ENCODE results near the gene FBLIM1.

The FBLIM1 gene

DNA sequence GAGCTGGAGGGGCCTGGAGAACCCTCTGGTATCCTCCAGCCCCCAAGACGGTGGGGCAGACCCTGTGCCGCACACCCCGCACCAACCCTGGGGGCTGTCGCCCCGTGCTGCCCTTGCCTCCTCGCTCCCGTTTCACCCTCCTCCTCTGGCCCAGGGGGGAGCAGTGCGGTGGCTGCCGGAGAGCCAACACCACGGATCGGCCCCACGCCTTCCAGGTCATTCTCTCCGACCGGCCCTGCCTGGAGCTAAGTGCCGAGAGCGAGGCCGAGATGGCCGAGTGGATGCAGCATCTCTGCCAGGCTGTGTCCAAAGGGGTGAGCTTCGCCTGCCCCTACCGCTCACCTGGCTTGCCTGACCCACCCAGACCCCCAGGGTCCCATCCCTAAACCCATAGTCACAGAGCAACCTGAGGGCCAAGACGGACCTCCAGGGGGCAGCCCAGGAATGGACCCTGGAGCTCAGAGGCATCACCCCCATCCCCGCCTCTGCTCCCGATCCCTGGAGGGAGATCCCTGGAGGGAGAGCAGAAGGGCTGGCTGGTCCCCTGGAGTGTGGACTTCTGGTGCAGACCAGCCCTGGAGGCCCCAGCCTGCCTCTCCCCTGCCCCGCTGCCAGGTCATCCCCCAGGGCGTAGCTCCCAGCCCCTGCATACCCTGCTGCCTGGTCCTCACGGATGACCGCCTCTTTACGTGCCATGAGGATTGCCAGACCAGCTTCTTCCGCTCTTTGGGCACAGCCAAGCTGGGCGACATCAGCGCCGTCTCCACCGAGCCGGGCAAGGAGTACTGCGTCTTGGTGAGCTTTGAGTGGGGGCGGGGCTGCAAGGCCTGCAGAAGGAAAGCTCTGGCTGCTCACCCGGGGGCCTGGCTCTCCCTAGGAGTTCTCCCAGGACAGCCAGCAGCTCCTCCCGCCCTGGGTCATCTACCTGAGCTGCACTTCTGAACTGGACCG lies 26.6 kb upstream of the FBLIM1 start:
- FAIRE-seq, result no peak

DNA sequence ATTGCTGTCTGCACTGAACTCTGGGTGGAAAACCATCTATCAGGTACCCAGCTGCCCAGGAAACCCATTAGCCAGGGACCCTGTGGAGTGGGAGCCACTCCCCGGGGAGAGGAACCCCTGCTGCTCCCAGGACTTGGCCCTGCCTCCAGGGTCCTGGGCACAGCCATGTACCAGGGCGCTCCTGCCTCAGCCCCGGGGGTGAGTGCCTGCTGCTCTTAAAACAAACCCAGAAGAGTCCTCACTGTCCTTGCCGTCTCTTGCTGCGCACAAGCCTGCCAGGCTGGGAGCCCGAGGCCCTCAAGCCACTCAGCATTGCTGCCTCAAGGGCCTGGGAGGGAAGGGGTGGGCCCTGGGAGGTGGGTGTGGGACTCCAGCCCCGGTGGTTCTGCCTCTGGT lies 25.9 kb upstream of the FBLIM1 start:
- FAIRE-seq, result no peak

DNA sequence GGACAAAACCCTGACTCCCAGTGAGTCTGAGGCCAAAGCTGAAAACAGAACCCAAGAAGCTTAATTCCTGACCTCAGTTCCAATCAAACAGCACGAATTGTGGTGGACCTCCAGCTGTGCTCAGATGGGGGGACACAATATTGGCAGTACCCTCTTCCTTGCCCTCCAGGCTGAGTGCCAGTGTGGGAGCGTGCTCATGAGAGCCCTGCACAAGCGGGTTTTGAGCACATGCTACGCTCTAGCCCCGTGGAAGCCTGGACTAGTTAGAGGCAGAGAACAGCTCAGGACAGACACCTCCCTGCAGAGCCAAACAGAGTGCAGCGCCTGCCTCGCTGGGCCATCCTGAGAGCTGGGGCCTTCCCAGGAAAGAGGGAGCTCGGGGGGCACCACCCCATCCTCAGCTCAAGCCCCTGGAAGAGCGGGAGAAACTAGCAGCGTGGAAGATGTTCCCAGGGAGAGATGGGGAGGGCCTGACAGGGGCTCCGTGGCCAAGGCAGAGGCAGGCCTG lies 25.3 kb upstream of the FBLIM1 start:
- FAIRE-seq, result no peak

DNA sequence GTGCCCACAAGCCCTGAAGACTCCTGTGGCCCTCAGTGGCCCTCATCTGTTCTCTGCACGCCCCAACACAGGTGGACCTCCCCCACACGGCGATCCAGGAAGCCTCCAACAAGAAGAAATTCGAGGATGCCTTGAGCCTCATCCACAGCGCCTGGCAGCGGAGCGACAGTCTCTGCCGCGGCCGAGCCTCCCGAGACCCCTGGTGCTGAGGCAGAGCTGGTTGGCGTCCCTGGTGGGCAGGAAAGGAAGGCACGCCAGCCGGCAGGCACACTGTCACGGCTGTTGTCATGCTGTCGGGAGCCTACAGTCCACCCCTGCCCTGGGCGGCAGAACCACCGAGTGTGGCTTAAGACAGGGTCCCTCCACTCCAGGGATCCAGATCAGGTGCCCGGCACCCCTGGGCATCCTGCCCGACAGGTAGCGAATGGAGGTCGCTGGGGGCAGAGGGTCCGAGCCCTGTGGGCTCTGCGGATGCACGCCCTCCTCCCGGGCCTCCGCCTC lies 24.8 kb upstream of the FBLIM1 start:
- FAIRE-seq, result no peak

DNA sequence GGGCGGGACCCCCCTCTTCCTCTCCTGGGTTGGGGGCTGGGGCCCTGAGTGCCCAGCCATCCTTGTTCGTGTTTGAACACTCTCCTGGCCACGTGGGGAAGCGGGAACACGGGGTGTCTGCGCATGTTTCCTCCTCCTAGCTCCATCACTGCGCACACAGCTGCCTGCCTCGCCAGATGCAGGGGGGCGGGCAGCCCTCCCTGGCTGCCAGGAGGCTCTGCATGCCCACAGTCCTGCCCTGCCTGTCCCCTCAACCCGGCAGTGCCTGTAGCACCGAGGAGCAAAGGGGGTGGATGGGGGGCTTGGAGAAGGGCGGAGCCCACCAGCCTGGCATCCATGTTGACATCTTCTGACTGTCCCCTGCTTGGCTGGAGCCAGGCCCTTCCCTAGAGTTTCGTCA lies 24.3 kb upstream of the FBLIM1 start:
- FAIRE-seq, result no peak

DNA sequence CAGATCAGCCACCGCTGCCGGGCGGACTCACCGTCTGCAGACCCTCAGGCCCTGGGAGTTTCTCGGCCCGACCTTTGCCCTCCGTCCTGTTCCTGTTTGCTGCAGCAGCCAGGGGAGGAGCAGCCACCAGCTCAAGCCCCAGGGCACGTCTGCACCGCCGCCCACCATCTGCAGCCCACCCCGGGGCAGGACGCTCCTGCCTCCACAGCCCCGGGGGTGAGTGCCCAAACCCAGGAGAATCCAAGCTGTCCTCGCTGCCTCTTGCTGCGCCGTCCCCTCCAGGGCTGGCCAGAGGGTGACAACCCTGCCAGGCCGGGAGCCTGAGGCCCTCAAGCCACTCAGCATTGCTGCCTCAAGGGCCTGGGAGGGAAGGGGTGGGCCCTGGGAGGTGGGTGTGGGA lies 23.7 kb upstream of the FBLIM1 start:
- FAIRE-seq, result no peak

DNA sequence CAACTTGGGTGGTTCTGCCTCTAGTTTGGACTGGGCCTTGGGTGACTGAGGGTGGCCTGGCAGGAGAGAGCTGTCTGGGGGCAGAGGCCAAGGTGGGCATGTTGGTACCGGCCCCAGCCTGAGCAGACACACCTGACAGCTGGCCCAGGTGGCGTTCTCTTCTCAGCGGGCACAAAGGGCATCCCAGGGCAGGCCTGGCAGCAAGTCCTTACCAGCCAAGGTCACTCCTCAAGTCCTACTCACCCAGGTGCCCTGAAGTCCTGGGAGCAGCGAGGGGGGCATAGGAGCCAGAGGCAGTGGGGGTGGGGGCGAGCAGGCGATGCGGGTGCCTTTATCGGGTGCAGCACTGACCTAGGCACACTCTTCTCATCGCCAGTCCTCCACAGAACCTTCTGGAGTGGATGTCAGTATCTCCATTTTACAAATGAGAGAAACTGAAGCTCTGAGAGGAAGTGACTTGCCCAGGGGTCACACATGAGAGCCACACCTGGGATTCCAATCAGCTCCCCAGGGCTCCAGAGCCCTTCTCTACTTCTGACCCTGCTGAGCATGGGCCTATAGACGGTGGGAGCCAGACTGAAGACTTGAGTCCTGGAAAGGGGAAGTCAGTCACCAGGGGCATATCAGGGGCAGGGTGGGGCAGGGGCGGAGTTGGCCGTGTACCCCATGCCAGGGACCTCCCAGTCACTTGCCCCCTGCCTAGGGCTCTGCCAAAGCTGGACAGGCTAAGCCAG lies 23.1 kb upstream of the FBLIM1 start:
- FAIRE-seq, result no peak

DNA sequence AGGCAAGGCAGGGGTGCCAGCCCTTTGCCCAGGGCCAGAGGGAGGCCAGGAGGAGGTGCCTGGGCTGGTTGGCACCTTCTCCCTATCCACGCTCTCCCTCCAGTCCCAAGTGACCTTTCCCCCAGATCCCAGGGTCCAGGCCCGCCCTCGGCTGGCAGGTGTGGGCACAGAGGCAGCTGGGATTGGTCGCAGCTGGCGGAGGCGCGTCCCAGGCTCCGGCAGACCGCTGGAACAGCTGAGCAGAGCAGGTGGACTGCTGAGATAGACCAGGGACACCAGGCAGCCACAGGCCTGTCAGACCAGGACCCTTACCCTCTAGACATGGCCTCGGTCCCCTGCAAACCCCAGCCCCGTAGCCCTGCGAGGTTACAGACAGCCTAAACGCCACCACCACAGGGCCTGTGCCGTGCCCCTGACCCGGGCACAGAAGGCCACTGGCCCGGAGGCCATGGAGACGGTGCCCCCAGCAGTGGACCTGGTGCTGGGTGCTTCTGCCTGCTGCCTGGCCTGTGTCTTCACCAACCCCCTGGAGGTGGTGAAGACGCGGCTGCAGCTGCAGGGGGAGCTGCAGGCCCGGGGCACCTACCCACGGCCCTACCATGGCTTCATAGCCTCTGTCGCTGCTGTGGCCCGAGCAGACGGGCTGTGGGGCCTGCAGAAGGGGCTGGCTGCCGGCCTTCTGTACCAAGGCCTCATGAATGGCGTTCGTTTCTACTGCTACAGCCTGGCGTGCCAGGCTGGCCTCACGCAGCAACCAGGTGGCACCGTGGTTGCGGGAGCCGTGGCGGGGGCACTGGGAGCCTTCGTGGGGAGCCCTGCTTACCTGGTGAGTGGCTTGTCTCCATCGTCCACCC lies 22.3 kb upstream of the FBLIM1 start, which contains the start of gene SLC25A34:
TSS of gene SLC25A34 (plus strand) at position 221 of the 854 bp plus-strand sequence. CDS start at position 449, 228 bp downstream.
- FAIRE-seq, result no peak

DNA sequence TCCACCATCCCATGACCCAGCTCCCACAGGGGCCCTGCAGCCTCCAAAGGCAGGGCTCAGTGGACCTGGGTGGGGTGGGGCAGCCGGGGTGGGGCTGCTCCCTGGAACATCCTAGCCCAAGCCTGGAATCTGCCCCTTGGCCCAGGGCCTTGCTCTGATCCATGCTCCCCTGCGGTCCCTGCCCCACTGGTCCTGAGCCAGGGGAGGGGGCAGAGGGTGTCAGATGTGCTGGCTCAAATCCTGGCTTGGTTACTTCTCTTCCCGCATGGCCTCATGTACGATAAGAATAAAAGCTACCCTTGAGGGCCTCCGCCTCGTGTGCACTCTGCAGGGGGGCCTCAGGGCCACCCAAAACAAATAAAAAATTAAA lies 21.7 kb upstream of the FBLIM1 start:
- FAIRE-seq, result no peak

DNA sequence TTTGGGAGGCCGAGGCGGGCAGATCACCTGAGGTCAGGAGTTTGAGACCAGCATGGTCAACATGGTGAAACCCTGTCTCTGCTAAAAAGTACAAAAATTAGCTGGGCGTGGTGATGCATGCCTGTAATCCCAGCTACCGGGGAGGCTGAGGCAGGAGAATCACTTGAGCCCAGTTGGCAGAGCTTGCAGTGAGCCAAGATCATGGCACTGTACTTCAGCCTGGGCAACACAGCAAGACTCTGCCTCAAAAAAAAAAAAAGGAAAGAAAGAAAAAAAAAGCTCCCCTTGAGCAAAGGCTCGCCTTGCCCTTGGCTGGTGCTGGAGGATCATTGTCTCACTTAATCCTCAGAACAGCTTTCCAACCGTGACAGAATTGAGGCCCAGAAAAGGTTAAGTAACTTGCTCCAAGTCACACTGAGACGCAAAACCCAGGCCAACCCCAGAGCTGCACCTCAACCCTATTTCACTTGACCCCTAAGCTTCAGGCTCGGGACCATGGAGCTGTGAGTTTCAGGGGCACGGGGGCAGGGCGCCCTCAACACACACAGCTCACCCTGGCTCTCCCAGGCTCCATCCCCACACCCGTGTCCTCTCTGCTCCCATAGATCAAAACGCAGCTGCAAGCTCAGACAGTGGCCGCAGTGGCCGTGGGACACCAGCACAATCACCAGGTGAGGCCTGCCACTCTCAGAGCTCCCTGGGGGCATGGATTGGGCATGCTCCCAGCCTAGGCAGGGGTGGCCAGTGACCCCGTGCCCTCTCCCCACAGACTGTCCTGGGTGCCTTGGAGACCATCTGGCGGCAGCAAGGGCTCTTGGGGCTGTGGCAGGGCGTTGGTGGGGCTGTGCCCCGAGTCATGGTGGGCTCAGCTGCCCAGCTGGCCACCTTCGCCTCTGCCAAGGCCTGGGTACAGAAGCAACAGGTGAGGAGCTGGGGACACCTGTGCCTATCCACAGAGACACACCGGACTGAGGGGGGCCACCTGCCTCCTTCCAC lies 21.0 kb upstream of the FBLIM1 start:
- FAIRE-seq, result no peak

DNA sequence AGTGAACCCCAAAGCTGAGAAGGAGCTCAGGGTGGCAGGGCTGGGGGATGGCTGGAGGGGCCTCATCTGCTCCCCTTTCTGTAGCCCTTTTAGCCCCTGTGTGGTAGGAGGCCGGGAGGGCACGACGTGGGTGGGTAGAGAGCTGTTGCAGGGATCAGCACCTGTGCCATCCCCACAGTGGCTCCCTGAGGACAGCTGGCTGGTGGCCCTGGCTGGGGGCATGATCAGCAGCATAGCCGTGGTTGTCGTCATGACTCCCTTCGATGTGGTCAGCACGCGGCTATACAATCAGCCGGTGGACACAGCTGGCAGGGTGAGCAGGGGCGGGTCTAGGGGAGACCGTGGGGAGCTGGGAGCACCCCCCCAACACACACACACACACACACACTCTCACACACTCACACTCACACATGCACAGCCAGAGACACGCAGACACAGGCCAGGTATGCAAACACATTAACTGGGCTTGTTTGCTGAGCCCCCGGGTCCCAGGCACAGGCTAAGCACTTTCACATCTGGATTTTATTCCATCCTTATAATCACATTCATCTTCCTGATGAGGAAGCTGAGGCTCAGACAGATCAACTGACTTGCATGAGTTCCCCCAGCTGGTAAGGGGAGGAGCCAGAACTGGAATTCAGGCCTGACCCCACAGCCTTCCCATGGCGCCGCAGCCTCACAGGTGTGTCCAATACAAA lies 20.0 kb upstream of the FBLIM1 start:
- FAIRE-seq, result no peak

DNA sequence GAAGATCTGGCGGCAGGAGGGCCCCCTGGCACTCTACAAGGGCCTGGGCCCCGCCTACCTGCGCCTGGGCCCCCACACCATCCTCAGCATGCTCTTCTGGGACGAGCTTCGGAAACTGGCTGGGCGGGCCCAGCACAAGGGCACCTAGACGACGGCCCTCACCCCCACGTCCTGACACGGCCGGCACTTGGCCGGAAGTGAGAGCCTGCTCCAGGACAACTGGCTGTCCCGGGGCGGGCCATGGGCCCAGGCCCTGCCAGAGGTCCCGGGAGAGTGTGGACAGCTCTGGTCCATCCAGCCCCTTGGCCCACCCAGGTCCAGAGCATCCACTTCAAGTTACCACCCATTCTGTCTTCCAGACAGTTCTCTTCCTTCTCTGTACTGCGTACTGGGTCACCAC lies 19.3 kb upstream of the FBLIM1 start:
- FAIRE-seq, result no peak

DNA sequence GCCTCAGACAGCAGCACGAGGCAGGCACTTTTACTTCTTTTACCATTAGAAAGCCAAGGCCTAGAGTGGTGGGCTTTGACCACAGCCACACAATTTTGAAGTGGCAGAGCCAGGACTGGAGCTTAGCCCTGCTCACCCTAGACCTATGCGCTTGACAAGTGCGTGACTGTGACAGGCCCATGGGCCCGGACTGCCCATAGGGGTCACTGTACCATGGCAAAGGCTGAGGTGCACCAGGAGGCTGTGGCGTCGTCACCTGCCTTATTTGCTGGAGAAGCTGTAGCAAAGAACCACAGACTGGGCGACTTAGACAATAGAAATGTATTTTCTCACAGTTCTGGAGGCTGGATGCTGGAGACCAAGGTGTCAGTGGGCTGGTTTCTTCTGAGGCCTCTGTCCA lies 18.9 kb upstream of the FBLIM1 start:
- FAIRE-seq, result no peak

DNA sequence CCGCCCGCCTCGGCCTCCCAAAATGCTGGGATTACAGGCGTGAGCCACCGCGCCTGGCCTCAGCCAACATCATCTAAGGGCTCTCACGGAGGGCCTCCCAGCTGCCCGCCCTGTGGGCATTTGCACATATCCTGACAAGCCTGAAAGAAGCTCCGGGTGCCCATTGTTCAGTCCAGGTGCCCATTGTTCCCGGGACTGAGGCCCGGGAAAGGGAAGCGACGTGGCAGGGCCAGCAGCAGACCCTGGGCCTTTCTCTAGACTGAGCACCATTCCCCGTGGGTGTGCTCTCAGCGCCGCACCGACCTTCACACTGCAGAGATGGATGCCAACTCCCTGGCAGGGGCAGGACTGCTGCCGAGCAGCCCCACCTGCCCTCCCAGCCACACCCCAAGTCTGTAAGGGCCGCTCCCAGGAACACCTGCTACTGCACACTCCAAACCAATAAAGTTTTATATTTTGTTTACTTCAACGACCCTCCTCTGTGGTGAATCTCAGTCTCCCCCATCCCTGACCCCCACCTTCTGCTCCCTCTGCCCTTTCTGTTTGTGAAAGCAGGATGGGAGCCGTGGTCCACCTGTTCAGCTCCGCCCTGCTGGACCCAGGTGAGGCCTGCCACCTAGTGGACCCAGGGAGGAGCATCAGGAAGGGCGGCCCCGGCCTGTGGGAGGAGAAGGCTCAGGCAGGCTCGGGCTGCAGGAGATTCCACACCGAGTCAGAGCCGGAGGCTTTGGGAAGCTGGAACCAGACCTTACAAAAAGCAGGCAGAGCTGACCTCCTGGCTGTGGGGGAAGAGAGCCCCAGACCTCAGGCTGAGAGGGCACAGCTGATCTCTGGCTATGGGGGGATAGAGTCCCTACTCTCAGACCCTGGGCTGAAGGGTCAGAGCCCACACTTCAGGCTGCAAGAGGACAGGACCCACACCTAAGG lies 17.4 kb upstream of the FBLIM1 start:
- FAIRE-seq, result no peak

DNA sequence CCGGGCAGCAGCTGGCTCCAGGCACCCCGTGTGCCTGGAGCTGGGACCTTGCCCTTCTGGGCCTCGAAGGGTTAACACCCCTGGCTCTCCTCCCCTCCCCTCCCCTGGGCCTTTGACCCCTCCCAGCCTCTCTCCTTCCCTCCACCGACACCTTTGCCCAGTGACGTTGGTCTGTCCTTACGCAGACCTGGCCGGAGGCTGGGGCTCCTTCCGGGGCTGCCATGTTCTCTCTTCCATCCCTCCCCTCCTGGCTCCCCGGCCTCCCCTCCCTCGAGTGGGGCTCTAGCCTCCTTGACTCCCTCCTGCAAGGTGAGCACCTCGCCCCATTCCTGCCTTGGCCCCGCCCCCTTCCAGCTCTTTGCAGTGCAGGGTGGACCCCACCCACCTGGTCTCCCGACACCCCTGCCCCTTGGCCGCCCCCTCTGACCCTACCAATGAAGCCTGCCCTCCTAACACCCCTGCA lies 16.2 kb upstream of the FBLIM1 start, which contains the start of gene TMEM82:
TSS of gene TMEM82 (plus strand) at position 161 of the 463 bp plus-strand sequence. CDS start at position 222, 61 bp downstream.
- no peak for FAIRE-seq

DNA sequence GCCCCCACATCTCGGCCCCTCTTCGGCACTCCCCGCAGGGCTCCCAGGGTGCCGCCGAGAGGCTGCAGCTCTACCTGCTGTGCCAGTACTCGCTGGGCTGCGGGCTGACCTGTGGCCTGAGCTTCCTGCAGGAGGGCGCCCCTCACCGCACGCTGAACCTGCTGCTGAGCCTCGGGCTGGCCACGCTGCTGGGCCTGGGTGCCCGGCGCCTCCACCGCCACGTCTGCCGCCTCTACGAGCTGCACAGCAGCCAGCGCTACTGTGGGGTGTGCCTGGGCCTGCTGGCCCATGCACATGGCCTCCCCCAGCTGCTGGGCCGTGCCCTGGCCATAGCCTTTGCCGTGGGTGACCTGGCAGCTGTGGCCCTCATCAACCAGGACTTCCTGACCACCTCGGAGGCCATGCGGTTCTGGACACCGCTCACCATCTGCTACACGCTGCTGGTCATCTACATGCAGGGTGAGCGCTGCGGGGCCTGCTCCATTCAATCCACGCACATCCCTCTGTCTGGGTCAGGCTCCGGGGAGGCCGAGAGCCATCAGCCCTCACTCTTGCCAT lies 14.4 kb upstream of the FBLIM1 start:
- FAIRE-seq, result no peak

DNA sequence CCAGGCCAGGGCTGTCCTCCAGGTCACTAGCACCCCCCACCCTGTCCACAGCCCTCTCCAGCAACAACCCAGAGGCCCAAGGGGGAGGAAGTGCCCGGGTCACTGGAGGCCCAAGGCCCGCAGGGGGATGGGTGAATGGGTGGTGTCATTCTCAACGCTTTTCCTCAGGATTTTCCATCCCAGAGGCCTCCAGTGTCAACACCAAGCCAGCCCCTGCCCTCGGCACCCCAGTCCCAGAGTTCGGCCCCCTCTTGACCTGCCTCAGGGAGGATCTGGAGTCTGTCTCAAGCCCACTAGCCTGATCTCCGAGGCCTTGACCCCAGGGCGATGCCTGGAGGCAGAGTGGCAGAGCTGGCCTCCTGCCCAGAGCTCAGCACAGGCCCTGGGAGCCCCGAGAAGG lies 11.2 kb upstream of the FBLIM1 start:
- FAIRE-seq, result no peak

DNA sequence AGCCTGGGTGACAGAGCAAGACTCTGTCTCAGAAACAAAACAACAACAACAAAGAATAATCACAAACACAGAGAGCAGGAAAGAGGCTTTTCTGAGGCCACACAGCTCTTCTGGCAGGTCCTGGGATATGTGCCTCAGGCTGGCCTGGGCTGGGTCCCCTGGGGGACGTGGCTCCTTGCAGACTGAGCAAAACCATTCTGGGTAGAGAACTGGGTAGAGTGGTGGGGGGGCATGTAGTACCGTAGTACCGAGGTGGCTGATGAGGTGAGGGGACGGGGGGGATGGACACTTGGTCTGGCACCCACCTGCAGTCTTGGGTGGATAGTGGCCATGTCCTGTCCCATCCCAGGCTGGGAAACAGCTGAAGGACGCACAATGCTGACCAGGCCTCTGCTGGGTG lies 10.3 kb upstream of the FBLIM1 start:
- FAIRE-seq, result no peak

Data from TTC549 (cell line).